Esophagus muscularis mucosa (tissue), 3 donors: ENCODE data around the gene ZNF565.

ENCODE experiments used
- POLR2A ChIP-seq: fragments of 450-650 bp; IDR thresholded peaks from one replicate; pipeline ENCODE4 v1.6.1; 2017; ENCODE audit warnings: antibody characterized with exemption, moderate library complexity, mild to moderate bottlenecking, low read depth
- TF ChIP-seq, protein P1 (sequence below), 3 experiments: fragments of 200-600 bp in 2 of 3; fragments of 450-650 bp in 1 of 3; sonication (generic) in 2 of 3; IDR thresholded peaks; one replicate each; pipeline ENCODE4 v1.5.1; 2017 to 2019; ENCODE audit warnings: antibody characterized with exemption in 3 of 3, mild to moderate bottlenecking in 2 of 3, moderate library complexity in 1 of 3

DNA sequence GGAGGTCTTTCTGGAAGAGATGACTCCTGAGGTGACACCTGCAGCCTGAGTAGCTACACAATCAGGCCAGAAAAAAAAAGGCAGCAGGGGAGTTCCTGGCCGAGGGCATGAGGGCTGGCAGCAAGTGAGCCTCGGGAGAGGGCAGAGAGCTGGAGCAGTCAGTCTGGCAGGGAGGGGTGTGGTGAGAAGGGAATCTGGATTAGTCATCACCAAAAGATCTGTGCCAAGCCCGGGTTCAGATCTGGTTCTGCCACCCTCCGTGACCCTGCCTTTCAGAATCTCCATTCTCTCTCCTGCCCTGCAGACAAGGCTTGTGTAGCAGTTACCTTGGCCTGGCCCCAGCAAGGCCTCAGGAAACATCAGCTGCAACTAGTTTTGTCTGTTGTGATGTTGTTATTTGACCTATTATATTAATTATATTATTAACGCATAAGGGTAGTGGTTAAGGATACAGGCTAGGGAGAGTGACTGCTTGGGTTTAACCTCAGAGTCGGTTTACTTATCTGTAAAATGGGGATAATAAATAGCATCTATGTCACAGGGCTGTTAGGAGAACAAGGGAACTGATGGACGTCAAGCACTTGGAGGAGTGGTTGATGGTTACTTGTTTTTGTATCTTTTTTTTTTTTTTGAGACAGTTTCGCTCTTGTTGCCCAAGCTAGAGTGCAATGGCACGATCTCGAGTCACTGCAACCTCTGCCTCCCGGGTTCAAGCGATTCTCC is 77.3 kb downstream of the ZNF565 start:
- TF ChIP-seq, protein P1, sequence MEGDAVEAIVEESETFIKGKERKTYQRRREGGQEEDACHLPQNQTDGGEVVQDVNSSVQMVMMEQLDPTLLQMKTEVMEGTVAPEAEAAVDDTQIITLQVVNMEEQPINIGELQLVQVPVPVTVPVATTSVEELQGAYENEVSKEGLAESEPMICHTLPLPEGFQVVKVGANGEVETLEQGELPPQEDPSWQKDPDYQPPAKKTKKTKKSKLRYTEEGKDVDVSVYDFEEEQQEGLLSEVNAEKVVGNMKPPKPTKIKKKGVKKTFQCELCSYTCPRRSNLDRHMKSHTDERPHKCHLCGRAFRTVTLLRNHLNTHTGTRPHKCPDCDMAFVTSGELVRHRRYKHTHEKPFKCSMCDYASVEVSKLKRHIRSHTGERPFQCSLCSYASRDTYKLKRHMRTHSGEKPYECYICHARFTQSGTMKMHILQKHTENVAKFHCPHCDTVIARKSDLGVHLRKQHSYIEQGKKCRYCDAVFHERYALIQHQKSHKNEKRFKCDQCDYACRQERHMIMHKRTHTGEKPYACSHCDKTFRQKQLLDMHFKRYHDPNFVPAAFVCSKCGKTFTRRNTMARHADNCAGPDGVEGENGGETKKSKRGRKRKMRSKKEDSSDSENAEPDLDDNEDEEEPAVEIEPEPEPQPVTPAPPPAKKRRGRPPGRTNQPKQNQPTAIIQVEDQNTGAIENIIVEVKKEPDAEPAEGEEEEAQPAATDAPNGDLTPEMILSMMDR (IDR thresholded peaks at IDR 0.05) = no peak
- TF ChIP-seq POLR2A = no peak
